SK-N-SH (cell line): Measurements from ENCODE around the gene FNDC3B. TPM values are rescaled to one million over a fixed set of nuclear protein-coding genes. Genes with fewer than 3 reads are reported as not detected.

ENCODE experiments used
- CTCF ChIA-PET: fragments of 300-600, 350-600 bp; formaldehyde crosslinking; extraction: SDS; loops from one replicate; lab custom pipeline; 2021; lab: Yijun Ruan, JAX
- POLR2A ChIA-PET: fragments of 350-600 bp; sonication (Branson Sonifier 250); formaldehyde crosslinking; extraction: SDS; loops from one replicate; lab custom pipeline; 2020; ENCODE audit warnings: antibody characterized with exemption, inconsistent platforms; lab: Yijun Ruan, JAX
- DNase-seq: peaks from one replicate; pipeline ENCODE4 v3.0.0; 2012
- H2AFZ ChIP-seq: fragments of 200-600 bp; sonication (generic); 2 replicates; pipeline ENCODE4 v1.8.1; 2016; ENCODE audit warnings: antibody characterized with exemption, mild to moderate bottlenecking, low read depth
- H3F3A ChIP-seq: fragments of 200-600 bp; sonication (generic); replicated peaks from 2 replicates; pipeline ENCODE3; 2016; ENCODE audit warnings: antibody characterized with exemption, mild to moderate bottlenecking; ENCODE audit not compliant: insufficient read depth
- H3K27ac ChIP-seq, 2 experiments: fragments of 200-500 bp in 1 of 2; fragments of 200-600 bp in 1 of 2; sonication (Bioruptor generic) in 1 of 2; sonication (generic), shearing (Covaris generic) in 1 of 2; 2 replicates each; pipeline versions ENCODE4 v1.5.1 to v1.6.1; 2014 to 2016; ENCODE audit warnings: low read depth in 2 of 2, inconsistent platforms in 1 of 2, low read length in 1 of 2, mild to moderate bottlenecking in 1 of 2, mixed read lengths in 1 of 2
- H3K27me3 ChIP-seq: fragments of 200-600 bp; sonication (generic), shearing (Covaris generic); 2 replicates; pipeline ENCODE4 v1.6.1; 2016; ENCODE audit warnings: mixed run types; ENCODE audit not compliant: insufficient read depth
- H3K36me3 ChIP-seq, 2 experiments: fragments of 200-500 bp in 1 of 2; fragments of 200-600 bp in 1 of 2; sonication (Bioruptor generic) in 1 of 2; sonication (generic) in 1 of 2; replicated peaks in 1 of 2; 2 replicates each; pipeline versions ENCODE3 to v1.5.1; 2014 to 2016; ENCODE audit warnings: low read length in 1 of 2, mild to moderate bottlenecking in 1 of 2; ENCODE audit not compliant: insufficient read depth in 2 of 2, control insufficient read depth in 1 of 2
- H3K4me1 ChIP-seq, 2 experiments: fragments of 200-500 bp in 1 of 2; fragments of 200-600 bp in 1 of 2; sonication (Bioruptor generic) in 1 of 2; sonication (generic), shearing (Covaris generic) in 1 of 2; 2 replicates each; pipeline versions ENCODE4 v1.5.1 to v1.6.1; 2014 to 2016; ENCODE audit warnings: low read depth in 1 of 2, low read length in 1 of 2, mixed run types in 1 of 2; ENCODE audit not compliant: insufficient read depth in 2 of 2, control insufficient read depth in 1 of 2
- H3K4me2 ChIP-seq: fragments of 200-600 bp; sonication (generic), shearing (Covaris generic); 2 replicates; pipeline ENCODE4 v1.6.1; 2017; ENCODE audit warnings: mixed run types
- H3K4me3 ChIP-seq, 2 experiments: fragments of 200-500 bp in 1 of 2; fragments of 200-600 bp in 1 of 2; sonication (Bioruptor generic) in 1 of 2; sonication (generic), shearing (Covaris generic) in 1 of 2; 2 replicates each; pipeline versions ENCODE4 v1.5.1 to v1.8.1; 2014 to 2016; ENCODE audit warnings: low read depth in 2 of 2, inconsistent platforms in 1 of 2, low read length in 1 of 2, mild to moderate bottlenecking in 1 of 2, mixed read lengths in 1 of 2, moderate library complexity in 1 of 2
- H3K79me2 ChIP-seq: fragments of 200-600 bp; sonication (generic); 2 replicates; pipeline ENCODE4 v1.8.1; 2017; ENCODE audit warnings: mild to moderate bottlenecking; ENCODE audit not compliant: insufficient read depth
- H3K9ac ChIP-seq: fragments of 200-600 bp; sonication (generic); 2 replicates; pipeline ENCODE4 v1.6.1; 2017; ENCODE audit warnings: mixed run types
- H3K9me2 ChIP-seq: fragments of 200-600 bp; sonication (generic); 2 replicates; pipeline ENCODE4 v1.6.1; 2017; ENCODE audit warnings: mixed run types
- H3K9me3 ChIP-seq: fragments of 200-600 bp; sonication (generic); 2 replicates; pipeline ENCODE4 v1.6.1; 2017; ENCODE audit warnings: mixed run types, mild to moderate bottlenecking, moderate library complexity
- H4K20me1 ChIP-seq: fragments of 200-600 bp; sonication (generic); 2 replicates; pipeline ENCODE4 v1.6.1; 2017; ENCODE audit warnings: mild to moderate bottlenecking, mixed run types; ENCODE audit not compliant: insufficient read depth
- CTCF ChIP-seq: fragments of 200-600 bp; sonication (generic); IDR thresholded peaks from 2 replicates; pipeline ENCODE4 v1.6.1; 2017; ENCODE audit warnings: antibody characterized with exemption, mild to moderate bottlenecking, moderate library complexity
- EP300 ChIP-seq, 2 experiments: IDR thresholded peaks; 2 replicates each; pipeline versions ENCODE4 v1.4.0 to v1.6.1; 2012; ENCODE audit warnings: borderline replicate concordance in 1 of 2, low read depth in 1 of 2, low read length in 1 of 2
- FOXM1 ChIP-seq: IDR thresholded peaks from 2 replicates; pipeline ENCODE4 v1.4.0; 2012; ENCODE audit warnings: low read depth, mild to moderate bottlenecking
- TAF1 ChIP-seq: IDR thresholded peaks from 2 replicates; pipeline ENCODE4 v1.6.1; 2012; ENCODE audit warnings: low read depth, mild to moderate bottlenecking, low read length, moderate library complexity, borderline replicate concordance
- USF1 ChIP-seq: IDR thresholded peaks from 2 replicates; pipeline ENCODE4 v1.4.0; 2012; ENCODE audit warnings: low read depth, borderline replicate concordance
- ZBTB33 ChIP-seq: IDR thresholded peaks from 2 replicates; pipeline ENCODE4 v1.4.0; 2012; ENCODE audit warnings: low read depth, borderline replicate concordance
- WGBS: methylation state at CpG from one replicate; pipeline ENCODE4 v1.1.6; 2017; ENCODE audit warnings: low lambda C conversion rate; 5-methylcytosine and 5-hydroxymethylcytosine counted together
- polyA plus RNA-seq, 3 experiments: library from polyadenylated mRNA; depleted of rRNA; stranded (reverse); fragments of >200 nt; gene quantifications; 2 replicates each; pipeline ENCODE4 v1.2.3, GENCODE V29; 2012

The FNDC3B gene
- polyA plus RNA-seq, 1 of the 3 experiments (the other 2 are of a cell fraction), result 10.4 TPM

GRCh38 chr3:172096881-172097420 lies 57.6 kb downstream of the FNDC3B start (continued):
- no peak for TF ChIP-seq CTCF

- CTCF ChIA-PET, result no interaction called here
- no peak overlapping the region for H3K27ac ChIP-seq
- no peaks in the 10 kb centered on the region for H3K27me3 ChIP-seq
- H3K9ac ChIP-seq, result no peak overlapping the region
- no peak overlapping the region for H3K4me2 ChIP-seq
- peaks cover 6% of the 10 kb centered on the region for H3F3A ChIP-seq
- H3K4me1 ChIP-seq, result peaks cover 5 to 30% of the 10 kb centered on the region in 2 experiments; a peak in 3 of 4 replicates
- H3K9me2 ChIP-seq, result no peaks in the 10 kb centered on the region
- H2AFZ ChIP-seq, result no peak overlapping the region; the same call in 1 of the 2 replicates
- no peak overlapping the region for H3K4me3 ChIP-seq
- H3K79me2 ChIP-seq, result peaks cover 97% of the 10 kb centered on the region
- no peaks in the 10 kb centered on the region for H3K9me3 ChIP-seq
- peaks cover 0 to 25% of the 10 kb centered on the region in 2 experiments for H3K36me3 ChIP-seq
- POLR2A ChIA-PET, result no interaction called here
- peaks cover 89% of the 10 kb centered on the region for H4K20me1 ChIP-seq
- TF ChIP-seq CTCF, result no peak
- no peak for TF ChIP-seq USF1
- no peak for TF ChIP-seq TAF1
- no peak for TF ChIP-seq ZBTB33
- no peak for TF ChIP-seq FOXM1
- TF ChIP-seq EP300 (IDR thresholded peaks at IDR 0.05; ENCODE audit: borderline replicate concordance in 1 of 2, low read depth in 1 of 2, low read length in 1 of 2), result no peak
- no peak for DNase-seq
- WGBS, result 92% methylated on average over 1 of the region's 1 CpG
These were observed 58.2 kb downstream of the FNDC3B start for GRCh38 chr3:172097585-172097984.
